HG03558 (cell line): ENCODE results near the gene RPE.

ENCODE experiments used
- ATAC-seq: cut with Tn5 transposase; IDR thresholded peaks from one replicate; pipeline ENCODE4 v1.9.1; 2021; ENCODE audit warnings: moderate number of reproducible peaks; ENCODE audit not compliant: unreplicated experiment; ENCODE audit errors: extremely low read depth

The RPE gene

DNA sequence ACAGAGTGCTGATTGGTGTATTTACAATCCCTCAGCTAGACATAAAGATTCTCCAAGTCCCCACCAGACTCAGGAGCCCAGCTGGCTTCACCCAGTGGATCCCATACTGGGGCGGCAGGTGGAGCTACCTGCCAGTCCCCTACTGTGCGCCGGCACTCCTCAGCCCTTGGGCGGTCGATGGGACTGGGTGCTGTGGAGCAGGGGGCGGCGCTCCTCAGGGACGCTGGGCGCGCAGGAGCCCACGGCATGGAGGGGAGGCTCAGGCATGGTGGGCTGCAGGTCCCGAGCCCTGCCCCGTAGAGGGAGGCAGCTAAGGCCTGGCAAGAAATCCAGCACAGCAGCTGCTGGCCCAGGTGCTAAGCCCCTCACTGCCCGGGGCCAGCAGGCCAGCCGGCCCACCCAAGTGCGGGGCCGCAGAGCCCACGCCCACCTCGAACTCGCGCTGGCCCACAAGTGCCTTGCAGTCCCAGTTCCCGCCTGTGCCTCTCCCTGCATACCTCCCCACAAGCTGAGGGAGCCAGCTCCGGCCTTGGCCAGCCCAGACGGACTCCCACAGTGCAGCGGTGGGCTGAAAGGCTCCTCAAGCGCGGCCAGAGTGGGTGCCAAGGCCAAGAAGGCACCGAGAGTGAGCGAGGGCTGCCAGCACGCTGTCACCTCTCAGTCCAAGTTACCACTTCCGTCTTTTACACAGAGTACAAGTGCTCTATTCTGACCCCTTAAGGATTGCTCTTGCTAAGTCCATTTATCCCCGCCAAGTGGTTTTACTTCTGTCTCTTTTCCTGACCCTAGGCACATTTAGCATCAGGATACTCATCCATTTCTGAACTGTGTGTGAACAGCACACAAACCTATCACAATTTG, 1.7 kb upstream of the RPE start:
- ATAC-seq: no peak

DNA sequence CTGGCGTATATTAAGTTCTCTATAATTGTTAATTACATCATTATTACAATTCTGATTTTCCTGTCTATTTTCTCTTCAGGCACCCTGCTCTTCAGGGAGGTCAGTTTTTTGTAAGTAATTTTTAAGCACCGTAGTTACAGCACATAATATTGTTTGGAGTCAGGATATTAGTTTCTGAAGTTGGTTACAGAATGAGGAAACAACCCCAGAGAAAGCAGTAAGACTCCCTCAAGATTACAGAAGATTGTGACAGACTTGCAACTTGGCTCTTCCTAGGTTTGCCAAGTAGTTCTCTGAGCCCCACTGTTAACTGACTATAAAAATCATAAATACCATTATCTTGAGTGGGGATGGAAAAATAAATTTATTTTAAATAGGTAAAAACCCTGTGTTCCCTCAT, 921 bp downstream of the RPE start:
- ATAC-seq: no peak

DNA sequence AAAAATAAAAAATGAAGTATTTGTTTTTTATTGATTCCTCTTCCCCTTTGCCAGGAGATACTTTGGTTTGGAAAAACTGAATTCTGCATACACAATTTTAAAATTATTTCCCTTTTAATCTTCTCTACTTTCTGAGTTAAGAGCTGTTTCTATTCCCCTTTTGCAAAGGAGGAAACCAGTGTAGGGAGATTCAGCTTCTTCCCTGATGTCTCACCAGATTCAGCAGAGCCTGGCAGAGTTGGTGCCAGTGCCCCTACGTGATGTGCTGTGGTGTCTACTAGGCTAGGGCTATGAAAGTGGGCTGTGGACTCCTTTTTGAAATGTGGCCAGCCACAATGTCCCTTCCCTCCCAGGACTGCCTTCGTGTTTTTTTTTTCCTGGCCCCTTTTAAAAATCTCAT, 2.4 kb downstream of the RPE start:
- ATAC-seq: no peak

GRCh38 chr2:210007895-210008294, 5.5 kb downstream of the RPE start:
- no peak for ATAC-seq

DNA sequence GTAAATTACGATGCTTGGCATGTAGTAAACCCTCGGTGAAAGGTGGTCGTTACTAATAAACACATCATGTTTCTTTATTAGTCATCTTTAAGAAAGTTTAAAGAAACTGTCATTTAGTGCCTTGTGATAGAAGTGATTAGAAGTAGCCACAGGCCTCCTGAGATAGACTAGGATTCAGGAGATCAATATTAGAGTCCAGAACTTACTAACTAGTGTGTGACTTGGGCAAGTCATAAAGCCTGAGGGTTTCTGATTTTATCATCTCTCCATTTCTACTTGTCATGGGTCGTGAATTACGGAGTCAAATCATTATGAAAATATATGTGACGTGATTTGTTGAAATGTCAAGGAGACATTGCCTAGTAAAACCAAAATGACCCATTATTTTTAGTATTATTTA, 6.7 kb downstream of the RPE start:
- no peak for ATAC-seq

GRCh38 chr2:210009896-210010295, 7.5 kb downstream of the RPE start:
- no peak for ATAC-seq

GRCh38 chr2:210020138-210020537, 17.7 kb downstream of the RPE start:
- ATAC-seq: no peak

DNA sequence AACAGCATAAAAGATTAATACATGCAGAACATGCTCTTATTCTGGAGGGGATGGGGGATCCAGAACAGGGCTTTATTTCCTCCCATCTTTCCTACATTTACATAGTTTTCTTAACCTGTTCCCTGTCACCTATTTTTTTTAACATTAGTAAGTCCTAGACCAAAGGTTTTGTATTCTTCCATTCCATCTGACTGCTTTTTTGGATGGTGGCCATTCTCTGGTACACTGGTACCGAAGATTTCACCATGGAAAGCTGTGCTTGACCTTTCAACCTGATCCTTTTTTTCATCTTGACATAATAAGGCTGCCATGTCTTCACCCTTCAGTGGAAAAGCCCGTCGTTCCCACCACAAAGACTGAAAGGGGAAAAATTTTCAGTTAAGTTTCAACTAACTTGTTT, 20.4 kb downstream of the RPE start:
- no peak for ATAC-seq

DNA sequence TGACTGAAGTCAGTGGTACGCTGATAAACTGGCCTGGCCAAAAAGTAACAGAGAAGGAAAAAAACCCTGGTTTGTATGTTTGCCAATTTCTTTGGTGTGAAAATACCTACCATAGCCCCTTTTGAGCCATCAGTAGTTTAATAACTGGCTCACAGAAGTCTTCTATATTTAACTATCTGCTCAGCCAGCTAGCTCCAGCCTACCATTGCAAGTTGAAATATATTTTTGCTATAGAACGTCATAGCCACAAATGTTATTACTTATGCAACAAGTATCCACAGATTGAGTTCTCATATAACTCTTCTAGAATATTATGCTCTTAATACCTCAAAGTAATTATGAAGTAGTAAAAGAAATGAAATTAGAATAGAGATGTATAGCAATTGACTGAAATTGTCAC, 25.2 kb downstream of the RPE start:
- ATAC-seq: no peak

DNA sequence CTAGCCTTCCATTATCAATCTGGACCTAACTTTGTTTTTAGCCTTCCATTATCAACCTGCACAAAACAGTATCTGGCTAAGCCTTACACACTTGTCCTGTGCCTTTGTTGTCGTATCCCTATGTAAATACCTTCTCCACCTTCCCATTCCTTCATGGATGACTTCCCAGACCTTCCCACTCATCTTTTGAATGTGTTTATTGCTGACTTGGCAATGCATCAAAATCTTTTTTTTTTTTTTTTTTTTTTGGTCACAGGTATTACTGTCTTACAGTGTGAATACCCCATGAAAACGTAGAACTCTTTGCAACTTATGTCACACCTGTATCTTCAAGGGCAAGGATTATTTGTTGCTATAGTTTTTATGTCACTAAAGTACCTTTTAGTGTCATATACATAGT, 25.7 kb downstream of the RPE start:
- no peak for ATAC-seq

DNA sequence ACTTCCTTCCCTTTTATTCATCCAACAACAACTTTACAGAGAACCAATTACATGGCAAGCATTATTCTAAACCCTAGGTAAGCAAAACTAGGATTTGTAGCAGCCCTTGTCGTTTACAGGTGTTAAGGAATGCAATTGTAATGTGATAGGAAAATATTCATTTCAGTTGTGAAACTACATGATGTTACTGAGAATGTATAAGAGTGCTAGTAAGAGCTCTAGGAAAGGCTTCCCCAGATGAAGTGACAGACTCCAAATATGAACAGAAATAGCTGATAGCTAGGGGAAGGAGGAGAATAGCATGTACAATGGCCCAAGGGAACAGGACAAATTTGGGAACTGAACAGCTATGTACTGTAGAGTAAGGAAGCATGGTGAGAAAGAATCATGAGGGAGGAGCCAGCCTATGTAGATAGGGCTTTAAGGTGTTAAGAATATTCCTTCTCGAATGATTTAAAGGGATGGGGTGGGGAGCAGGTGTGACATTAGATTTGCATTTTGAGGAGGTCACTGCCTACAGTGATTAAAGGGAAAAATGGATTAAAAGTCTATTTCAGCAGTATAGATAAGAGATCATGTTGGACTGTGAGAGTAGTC, 31.7 kb downstream of the RPE start:
- ATAC-seq: no peak

DNA sequence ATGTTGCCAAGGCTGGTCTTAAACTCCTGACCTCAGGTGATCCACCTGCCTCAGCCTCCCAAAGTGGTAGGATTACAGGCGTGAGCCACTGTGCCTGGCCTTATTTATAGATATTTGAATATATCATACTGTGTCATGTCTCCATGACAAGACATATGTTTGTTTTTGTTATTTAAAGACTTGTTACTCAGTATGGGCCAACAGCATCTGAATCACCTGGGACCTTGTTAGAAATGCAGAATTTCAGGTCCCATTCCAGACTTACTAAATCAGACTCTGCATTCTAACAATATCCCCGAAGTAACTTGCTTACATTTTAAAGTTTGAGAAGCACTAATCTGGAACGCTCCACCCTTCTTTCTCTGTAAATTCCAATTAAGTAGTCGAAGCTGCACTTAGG, 33.2 kb downstream of the RPE start:
- ATAC-seq: no peak

DNA sequence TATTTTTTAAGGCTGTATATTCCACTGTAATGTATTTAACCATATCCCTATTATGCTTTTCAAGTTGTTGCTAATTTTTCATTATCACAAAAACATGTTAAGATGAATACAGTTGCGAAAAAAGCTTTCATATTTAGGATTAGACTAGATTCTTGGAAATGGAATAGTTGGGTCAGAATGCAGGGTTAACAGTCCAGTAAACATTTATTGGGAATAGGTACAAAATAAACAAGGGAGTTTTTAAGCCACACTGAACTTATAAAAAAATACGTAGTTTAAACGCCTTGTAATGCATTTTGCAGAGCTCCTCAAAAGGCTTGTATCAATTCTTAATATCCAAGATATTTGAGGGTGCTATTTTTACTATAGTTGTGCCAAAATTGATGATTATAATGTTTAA, 35.6 kb downstream of the RPE start:
- ATAC-seq: no peak

DNA sequence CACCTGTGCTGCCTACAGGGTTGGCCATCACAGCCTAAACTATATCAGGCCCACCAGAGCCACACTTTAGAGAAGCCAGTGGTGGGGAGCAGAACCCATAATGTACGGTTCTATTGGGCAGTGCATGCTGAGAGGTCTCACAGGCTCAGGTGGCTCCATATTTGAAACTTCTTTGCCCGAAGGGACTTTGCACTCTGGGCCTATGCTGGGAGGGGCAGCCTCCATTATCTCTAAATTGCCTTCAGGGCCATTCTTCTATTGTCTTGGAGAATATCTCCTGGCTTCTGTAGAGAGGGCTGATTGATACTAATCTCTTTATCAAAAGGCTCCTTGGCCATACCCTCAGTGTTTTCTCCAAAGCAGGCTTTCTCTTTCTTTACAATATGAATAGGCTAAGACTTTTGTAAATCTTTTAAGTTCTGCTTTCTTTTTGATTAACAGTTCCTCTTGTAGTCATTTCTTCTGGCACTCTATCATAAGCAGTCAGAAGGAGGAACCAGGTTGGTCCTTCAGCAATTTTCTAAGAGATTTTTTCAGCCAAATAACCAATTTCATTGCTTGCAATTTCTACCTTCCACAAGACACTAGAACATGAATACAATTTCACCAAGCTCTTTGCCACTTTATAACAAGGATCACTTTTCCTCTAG, 44.5 kb downstream of the RPE start:
- no peak for ATAC-seq

DNA sequence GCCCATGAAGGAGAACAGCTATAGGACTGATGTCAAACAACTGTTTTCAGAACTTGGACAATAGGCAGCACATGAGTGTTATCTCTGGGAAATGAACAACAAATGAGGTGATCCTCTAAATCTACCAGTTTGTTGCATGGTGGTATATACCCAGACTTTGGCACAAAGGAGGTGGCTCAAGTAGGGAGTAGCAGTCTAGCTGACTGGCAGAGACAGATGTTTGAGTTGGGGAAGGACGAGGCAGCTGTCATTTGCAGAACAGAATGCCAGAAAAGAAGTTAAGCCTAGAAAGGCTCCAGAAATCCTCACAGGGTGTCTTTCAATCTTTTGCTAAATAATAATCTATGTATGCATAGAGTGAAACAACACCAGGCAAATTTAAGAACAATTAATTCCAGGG, 47.4 kb downstream of the RPE start:
- no peak for ATAC-seq

- no peak for ATAC-seq
These were observed 48.4 kb downstream of the RPE start for GRCh38 chr2:210050885-210051284.

- ATAC-seq: no peak
These were observed 52.3 kb downstream of the RPE start for GRCh38 chr2:210054696-210055095.

DNA sequence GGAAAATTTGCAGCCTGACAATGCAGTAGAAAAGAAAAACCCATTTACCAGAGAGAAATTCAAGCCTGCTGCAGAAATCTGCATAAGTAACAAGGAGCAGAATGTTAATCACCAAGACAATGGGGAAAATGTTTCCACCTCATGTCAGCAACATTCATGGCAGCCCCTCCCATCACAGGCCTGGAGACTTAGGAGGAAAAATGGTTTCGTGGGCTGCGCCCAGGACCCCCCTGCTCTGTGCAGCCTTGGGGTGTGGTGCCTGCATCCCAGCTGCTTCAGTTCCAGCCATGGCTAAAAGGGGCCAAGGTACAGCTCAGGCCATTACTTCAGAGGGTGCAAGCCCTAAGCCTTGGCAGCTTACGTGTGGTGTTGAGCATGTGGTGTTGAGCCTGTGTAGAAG, 53.4 kb downstream of the RPE start:
- ATAC-seq: no peak

DNA sequence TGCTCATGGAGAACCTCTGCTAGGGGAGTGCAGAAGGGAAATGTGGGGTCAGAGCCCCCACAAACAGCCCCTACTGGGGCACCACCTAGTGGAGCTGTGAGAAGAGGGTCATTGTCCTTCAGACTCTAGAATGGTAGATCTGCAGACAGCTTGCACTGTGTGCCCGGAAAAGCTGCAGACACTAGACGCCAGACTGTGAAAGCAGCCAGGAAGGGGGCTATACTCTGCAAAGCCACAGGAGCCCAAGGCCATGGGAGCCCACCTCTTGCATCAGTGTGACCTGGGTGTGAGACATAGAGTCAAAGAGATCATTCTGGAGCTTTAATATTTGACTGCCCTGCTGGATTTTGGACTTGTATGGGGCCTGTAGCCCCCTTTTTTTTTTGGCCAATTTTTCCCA, 60.9 kb downstream of the RPE start:
- ATAC-seq: no peak
